ENCODE results near the gene SP2.

GRCh38 chr17:47866941-47867340, 29.1 kb upstream of the SP2 start:
- TF ChIP-seq ZFX (IDR thresholded peaks at IDR 0.05; ENCODE audit: borderline replicate concordance) (no peak), CTCF (IDR thresholded peaks at IDR 0.05) (no peak)

All from 22Rv1 (cell line).